B cell (primary cell): Measurements from ENCODE around the gene CENPQ.

ENCODE experiments used
- CTCF ChIP-seq: fragments of 200-600 bp; IDR thresholded peaks from one replicate; pipeline ENCODE4 v1.8.0; 2022; ENCODE audit warnings: antibody characterized with exemption, mild to moderate bottlenecking
- EZH2 ChIP-seq: IDR thresholded peaks from 2 replicates; pipeline ENCODE4 v1.6.1; 2012; ENCODE audit warnings: borderline replicate concordance, low read depth, mild to moderate bottlenecking, moderate library complexity, low read length; ENCODE audit not compliant: insufficient read depth, poor library complexity, severe bottlenecking

GRCh38 chr6:49464691-49465090 is 1.5 kb downstream of the CENPQ start:
- TF ChIP-seq CTCF (no peak), EZH2 (no peak)
